NCI-H1694 treated with DMSO at 0.1 percent for 48 hours (cell line): ENCODE data around the gene IRF3.

Experiments
- DNase-seq: peaks from one replicate; lab custom pipeline; 2025; lab: John Stamatoyannopoulos, UW

The IRF3 gene

DNA sequence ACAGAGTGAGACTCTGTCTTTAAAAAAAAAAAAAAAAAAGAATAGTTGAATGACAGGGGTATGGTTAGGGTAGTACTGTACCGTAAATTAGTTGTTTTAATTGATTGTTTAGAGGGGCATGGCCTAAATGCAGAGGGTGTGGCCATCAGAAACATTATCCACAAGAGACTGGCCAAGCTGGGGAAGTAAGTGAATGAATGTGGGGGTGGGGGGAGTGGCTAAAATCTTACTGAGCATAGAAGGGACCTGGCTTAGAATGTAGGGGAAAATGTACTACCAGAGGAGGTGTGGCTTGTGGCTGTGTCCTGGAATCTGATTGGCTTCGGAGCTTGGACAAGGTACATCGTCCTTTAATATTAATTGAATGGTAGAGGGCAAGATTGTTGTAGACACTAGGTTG, 3.9 kb upstream of the IRF3 start:
- DNase-seq: no peak

DNA sequence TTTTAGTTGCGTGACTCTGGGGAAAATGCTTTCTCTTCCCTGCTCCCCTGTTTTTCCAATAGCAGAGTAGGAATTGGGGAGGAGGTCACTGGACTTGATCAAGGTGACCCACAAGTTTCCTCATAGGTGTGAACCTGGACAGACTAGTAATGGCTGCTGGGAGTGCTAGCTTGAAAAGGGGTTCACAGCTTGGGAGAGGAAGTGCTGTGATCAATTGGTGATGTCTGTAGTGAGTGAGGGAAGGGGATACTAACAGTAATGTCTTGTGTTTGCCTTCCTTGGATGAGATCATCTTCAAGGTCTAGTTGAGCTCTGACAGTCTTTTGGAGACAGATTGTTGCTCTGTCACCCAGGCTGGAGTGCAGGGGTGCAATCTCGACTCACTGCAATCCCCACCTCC, 1.8 kb upstream of the IRF3 start:
- DNase-seq: no peak

DNA sequence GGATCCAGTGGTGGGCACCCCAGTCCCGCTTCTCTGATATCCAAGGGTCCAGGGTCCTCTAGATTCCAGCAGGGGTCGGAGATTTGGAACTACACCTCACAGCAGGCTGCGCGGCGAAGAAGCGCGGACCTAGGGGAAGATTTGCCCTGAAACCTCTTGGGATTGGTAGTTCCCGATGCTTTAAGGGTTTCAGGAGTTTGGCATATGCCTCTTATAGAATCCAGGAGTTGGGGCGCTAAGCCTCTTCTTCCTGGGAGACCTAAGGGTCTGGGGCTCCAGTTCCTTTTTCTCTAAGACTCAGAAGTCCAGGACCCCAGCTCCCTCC, 425 bp upstream of the IRF3 start:
- no peak for DNase-seq

DNA sequence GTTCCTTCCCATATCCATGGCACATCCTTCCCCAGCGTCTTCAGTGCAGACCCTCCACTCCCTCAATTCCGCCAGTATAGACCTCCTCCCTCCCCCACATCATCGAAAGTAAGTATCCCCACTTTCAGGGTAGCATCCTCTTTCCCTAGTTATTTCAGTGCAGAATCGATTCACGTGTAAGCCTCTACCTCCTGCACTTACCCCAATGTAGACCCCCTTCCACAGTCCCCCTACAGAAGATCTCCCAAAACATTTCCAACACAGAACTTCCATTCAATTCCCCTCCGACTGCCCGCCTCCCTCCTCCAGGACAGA, 664 bp downstream of the IRF3 start:
- no peak for DNase-seq

DNA sequence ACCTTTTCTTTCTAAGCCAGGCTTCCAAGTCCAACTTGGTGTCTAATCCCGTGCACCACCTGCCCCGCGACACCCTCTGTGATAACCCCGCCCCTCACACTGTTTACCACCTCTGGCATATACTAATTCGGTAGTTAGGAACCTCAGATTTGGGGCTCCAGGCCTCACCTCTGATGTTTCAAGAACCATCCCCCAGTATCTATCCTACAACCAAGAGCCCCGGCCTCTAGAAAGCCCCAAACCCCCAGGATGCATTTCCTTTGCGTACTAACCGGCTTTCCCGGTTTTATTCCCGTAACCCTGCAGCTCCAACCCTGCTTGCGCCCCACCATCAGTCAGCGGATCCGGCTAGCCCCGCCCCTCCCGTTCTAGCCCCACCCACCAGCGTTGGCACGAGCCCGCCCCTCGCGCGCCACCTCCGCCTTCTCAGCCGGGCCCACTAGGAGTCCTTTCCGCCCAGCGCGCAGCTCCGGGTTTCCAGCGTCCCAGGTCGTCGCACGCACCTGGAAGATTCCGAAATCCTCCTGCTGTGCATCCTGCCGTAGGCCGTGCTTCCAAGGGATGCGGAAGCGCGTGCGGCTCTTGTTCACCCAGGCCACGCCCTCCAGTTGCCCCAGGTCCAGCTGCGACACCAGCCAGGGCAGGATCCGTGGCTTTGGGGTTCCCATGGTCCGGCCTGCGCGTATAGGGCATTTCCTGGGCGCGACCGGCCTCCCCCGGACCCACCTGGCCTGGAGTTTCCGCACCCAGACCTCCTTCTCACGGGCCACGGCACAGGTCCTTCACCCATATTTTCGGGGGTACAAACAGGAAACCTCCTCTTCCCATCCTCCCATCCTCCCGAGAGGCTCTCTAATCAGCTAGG, 1.3 kb downstream of the IRF3 start:
- DNase-seq: peak; percentile 52

DNA sequence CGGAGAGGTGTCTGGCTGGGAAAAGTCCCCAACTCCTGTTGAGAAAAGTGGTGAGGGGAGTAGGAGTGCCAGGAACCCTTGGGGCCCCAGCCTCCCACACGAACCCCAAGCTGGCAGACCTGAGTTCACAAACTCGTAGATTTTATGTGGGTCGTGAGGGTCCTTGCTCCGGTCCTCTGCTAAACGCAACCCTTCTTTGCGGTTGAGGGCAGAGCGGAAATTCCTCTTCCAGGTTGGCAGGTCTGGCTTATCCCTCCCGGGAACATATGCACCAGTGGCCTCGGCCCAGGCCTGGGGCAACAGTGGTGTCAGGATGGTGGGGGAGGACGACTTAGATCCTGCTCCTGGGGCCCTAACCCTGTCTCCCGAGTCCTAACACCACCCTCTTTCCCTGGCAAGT, 2.4 kb downstream of the IRF3 start:
- DNase-seq: no peak

DNA sequence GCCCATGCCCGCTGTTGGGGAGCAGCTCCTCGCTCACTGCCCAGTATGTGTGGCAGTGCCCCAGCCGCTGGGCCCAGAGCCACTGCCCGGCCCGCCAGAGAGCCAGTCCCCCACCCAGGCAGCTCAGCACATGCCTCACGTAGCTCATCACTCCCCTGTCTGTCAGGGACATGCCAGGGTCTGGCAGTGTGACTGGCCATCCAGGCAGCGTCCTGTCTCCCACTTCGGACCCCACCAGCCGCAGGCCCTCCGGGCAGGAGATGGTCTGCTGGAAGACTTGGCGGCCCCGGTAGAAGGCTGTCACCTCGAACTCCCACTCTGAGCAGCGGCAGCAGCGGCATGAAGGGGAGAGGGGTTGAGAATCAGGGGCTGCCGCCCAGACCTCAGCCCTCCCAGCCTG, 3.6 kb downstream of the IRF3 start:
- no peak for DNase-seq

DNA sequence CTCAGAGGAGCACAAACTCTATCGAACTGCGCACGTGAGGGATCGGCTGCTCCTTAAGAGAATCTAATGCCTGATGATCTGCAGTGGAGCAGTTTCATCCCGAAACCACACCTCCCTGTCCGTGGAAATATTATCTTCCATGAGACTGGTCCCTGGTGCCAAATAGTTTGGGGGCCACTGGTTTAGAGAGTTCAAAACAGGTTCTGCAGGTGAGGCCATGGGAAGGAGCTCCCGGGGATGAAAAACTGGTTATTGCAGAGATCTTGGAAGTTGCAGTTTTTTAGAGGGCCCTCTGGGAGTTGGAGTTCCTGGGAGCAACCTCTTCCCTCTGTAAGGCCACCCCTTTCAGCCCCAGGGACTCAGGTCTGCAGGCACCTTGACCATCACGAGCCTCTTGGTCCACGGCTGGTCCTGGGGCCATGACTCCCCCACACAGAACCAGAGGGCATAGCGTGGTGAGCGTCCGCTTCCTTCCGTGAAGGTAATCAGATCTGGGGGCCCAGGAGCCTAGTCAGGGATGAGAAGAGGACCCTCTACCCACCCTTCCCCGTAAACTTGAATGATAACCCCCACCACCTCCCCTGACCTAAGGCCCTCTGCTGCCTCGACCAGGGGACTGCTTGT, 5.2 kb downstream of the IRF3 start:
- DNase-seq: no peak

DNA sequence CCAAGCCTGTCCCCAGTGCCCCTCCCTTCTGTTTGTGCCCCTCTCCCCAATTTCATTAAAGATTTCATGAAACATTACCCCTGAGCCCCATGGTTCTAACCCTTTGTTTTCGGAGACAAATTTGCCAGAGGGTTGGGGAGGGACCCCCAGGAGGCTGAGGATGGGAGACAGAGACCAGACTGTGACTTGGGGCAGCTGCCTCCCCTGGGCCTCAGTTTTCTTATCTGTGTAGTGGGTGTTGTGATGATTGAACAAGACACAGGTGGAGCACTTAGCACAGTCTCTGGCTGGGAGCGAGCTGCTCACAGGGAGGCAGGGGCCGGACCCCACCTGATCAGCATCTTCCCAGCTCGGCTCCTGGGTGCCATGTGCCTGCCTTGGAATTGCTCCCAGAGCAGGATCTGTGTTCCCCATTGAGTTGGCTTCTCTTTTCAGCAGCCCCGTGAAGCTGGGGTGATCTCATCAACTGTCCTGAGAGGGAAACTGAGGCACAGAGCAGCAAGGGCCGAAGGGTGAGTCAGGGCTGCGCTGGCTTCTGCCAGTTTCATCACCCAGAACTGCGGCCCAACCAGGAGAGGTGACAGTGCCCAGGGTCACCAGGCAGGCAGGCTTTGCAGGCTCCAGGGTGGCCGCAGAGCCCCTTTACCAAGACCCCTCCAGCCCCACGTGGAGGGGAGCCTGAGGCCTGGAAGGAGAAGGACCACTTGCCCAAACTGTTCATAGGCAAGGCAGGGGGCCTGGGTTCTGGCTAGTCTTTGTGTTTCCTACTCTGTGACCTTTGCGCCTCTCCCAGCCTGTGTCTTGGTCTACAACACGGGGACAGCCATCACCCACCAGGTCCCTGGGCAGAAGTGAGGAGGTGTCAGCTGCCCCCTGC, 6.9 kb downstream of the IRF3 start:
- DNase-seq: no peak

DNA sequence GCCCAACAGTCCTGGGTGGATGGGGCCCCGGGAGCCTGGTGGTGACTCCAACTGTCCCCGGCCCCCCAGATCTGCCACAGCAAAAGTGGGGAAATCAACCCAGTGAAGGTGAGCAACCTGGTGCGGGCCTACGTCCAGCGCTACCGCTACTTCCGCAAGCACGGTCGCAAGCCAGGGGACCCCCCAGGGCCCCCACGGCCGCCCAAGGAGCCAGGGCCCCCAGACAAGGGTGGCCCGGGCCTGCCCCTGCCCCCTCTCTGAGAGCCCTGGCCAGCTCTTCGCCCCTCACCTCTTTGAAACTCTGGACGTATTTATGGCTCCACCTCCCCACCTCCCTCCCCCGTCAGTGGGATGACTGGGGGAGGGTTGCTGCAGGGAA, 7.5 kb downstream of the IRF3 start:
- DNase-seq: no peak

DNA sequence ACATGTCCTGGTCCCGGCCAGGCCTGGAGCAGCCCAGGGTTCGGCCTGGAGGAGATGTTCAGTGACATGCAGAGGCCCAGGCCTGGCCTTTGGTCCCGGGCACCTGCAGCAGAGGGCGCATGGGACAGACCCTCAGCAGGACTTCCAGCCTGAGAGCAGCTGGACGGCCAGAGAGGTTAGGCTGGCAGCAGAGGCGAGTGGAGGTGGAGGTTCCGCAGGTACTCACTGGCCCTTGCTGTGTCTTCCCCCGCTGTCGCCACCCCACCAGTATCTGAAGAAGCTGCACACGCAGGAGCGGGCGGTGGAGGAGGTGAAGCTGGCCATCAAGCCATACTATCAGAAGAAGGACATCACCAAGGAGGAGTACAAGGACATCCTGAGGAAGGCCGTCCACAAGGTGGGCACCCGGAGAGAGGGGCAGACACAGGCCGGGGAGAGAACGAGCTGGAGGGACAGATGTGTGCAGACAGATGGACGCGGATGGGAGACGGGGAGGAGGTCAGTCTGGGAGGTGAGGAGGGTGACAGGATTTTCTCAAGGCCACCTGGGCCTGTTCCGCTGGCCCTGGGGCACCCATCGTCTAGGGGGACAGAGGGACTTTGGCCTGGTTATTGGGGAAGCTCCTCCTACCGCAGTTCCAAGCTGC, 8.0 kb downstream of the IRF3 start:
- DNase-seq: no peak

DNA sequence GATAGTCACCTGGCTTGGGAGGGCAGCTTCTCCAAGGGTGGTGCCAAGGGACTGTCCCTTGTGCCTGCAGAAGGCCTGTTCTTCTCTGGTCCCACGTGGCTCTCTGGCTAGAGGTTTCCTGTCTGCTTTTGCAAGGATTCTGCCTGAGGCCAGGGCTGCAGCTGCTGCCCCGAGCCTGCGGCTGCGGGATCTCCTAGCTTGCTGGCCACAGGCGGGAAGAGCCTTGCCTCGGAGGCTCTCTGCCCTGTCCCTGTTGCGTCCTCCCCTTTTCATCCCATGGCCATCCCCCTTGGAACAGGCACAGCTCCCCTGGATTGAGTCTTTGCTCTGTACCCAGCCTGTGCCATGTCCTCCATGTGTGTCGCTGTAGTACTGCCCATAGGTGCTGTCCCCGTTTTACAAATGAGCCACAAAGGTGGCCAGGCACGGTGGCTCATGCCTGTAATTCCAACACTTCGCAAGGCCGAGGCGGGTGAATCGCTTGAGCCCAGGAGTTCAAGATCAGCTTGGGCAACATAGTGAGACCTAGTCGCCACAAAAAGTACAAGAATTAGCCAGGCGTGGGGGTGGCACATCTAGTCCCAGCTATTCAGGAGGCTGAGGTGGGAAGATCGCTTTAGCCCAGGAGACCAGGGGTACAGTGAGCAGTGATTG, 9.1 kb downstream of the IRF3 start:
- no peak for DNase-seq

DNA sequence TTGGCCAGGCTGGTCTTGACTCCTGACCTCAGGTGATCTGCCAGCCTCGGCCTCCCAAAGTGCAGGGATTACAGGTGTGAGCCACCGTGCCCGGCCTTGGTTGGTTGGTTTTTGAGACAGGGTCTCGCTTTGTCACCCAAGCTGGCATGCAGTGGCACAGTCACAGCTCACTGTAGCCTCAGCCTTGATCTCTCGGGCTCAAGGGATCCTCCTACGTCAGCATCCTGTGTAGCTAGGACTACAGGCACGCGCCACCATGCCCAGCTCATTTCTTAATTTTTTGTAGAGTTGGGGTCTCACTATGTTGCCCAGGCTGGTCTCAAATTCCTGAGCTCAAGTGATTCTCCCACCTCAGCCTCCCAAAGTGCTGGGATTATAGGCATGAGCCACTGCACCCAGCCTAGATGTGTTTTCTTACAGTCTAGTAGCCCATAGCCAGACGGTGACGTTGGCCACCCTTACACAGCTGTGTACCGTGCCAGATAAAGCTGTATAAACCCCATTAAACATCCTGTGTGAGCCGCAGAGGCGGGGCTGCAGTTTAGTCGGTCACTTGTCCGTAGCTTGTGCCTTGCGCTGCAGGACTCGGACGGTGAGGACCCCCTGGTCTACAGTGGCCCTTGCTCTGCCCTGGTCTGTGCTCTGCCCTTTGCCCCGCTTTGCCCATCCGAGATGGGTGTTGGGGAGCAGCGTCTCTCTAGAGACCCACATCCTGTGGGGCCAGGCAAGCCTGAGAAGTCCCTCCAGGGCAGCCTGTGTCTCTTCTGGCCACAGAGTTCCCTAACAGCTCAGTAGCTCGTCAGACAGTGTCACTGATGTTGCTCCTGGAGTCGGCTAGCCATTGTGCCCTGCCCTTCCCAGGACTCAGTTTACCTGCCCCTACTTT, 9.8 kb downstream of the IRF3 start:
- no peak for DNase-seq

DNA sequence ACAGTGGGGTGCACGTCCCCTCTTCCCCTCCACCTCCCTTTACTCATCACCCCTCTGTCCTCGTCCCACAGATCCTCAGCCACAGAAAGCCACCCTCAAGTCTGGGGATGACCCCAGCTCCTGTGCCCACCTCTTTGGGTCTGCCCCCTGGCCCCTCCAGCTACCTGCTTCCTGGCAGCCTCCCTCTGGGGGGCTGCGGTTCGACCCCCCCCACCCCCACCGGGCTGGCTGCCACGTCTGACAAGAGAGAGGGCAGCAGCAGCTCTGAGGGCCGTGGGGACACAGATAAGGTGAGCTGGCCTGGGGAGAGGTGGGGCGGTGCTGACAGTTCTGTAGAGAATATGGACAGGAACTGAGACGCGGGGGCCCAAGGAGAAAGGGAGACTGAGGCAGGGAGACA, 11.1 kb downstream of the IRF3 start:
- no peak for DNase-seq

DNA sequence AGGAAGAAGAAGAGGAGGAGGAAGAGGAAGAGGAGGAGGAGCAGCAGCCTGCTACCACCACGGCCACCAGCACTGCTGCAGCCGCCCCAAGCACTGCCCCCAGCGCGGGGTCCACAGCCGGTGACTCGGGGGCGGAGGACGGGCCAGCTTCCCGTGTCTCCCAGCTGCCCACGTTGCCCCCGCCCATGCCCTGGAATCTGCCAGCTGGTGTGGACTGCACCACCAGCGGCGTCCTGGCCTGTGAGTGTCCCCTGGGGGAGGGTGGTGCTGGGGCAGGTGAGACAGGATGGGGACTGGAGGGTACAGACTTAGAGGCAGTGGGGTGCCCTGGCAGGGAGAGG, 12.2 kb downstream of the IRF3 start:
- no peak for DNase-seq

DNA sequence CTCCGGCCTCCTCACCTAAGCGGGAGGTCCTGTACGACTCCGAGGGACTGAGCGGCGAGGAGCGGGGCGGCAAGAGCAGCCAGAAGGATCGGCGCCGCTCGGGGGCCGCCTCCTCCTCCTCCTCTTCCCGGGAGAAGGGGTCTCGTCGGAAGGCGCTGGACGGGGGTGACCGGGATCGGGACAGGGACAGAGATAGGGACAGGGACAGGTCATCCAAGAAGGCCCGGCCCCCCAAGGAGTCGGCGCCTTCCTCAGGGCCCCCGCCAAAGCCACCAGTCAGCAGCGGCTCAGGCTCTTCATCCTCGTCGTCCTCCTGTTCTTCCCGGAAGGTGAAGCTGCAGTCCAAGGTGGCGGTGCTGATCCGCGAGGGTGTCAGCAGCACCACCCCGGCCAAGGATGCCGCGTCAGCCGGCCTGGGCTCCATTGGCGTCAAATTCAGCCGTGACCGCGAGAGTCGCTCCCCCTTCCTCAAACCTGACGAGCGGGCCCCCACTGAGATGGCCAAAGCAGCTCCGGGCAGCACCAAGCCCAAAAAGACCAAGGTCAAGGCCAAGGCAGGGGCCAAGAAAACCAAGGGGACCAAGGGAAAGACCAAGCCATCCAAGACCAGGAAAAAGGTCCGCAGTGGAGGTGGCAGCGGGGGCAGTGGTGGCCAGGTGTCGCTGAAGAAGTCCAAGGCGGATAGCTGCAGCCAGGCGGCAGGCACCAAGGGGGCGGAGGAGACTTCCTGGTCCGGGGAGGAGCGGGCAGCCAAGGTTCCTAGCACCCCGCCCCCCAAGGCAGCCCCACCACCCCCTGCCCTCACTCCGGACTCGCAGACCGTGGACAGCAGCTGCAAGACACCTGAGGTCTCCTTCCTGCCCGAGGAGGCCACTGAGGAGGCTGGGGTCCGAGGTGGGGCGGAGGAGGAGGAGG, 12.8 kb downstream of the IRF3 start:
- DNase-seq: no peak

DNA sequence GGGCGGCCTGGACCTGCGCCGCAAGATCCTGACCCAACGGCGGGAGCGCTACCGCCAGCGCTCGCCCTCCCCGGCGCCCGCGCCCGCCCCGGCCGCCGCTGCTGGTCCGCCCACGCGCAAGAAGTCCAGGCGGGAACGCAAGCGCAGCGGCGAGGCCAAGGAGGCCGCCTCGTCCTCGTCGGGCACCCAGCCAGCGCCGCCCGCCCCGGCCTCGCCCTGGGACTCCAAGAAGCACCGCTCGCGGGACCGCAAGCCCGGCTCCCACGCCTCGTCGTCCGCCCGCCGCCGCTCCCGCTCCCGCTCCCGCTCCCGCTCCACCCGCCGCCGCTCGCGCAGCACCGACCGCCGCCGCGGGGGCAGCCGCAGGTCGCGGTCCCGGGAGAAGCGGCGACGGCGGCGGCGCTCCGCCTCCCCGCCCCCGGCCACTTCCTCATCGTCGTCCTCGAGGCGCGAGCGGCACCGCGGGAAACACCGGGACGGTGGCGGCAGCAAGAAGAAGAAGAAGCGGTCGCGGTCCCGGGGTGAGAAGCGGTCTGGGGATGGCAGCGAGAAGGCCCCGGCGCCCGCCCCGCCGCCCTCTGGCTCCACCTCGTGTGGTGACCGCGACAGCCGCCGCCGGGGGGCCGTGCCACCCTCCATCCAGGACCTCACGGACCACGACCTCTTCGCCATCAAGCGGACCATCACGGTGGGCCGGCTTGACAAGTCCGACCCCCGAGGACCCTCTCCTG, 13.7 kb downstream of the IRF3 start:
- DNase-seq: no peak

DNA sequence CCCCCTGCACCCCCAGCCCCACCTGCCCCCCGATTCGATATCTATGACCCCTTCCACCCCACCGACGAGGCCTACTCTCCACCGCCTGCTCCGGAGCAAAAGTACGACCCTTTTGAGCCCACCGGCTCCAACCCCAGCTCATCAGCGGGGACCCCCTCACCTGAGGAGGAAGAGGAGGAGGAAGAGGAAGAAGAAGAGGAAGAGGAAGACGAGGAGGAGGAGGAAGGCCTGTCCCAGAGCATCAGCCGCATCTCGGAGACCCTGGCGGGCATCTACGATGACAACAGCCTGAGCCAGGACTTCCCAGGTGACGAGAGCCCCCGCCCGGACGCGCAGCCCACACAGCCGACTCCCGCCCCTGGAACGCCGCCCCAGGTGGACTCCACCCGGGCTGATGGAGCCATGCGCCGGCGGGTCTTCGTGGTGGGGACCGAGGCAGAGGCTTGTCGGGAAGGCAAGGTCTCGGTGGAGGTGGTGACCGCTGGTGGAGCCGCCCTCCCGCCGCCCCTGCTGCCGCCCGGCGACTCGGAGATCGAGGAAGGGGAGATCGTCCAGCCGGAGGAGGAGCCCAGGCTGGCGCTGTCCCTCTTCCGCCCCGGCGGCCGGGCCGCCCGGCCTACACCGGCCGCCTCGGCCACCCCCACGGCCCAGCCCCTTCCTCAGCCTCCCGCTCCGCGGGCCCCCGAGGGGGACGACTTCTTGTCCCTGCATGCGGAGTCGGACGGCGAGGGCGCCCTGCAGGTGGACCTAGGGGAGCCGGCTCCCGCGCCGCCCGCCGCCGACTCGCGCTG, 14.4 kb downstream of the IRF3 start:
- DNase-seq: no peak

DNA sequence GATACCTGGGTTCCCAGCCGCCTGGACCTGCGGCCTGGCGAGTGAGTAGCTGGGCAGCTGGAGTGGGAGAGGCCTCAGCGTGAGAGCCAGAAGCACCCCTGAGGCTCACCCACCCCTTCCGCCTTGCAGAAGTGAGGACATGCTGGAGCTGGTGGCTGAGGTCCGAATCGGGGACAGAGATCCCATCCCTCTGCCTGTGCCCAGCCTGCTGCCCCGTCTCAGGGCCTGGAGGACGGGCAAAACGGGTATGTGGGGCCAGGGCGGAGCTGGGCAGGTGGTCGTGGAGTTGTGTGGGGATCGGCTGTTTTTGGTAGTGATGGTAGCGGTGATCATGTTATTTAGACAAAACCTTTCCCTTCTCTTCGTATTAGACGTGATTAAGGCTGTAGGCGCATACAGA, 19.1 kb downstream of the IRF3 start:
- DNase-seq: no peak
